Left kidney (tissue), 2 donors: ENCODE measurements around the gene NPHP4. TPM values are rescaled to one million over a fixed set of nuclear protein-coding genes. Genes with fewer than 3 reads are reported as not detected.

Source experiments
- DNase-seq: peaks from one replicate; pipeline ENCODE4 v3.0.0-alpha.2; 2013
- polyA plus RNA-seq: library from polyadenylated mRNA; unstranded; fragments of 120-200 nt; gene quantifications from one replicate; pipeline ENCODE4 v1.2.1, GENCODE V29; 2013; ENCODE audit not compliant: insufficient read length

NPHP4 gene
- polyA plus RNA-seq, 1 donor, result 12.9 TPM

DNA sequence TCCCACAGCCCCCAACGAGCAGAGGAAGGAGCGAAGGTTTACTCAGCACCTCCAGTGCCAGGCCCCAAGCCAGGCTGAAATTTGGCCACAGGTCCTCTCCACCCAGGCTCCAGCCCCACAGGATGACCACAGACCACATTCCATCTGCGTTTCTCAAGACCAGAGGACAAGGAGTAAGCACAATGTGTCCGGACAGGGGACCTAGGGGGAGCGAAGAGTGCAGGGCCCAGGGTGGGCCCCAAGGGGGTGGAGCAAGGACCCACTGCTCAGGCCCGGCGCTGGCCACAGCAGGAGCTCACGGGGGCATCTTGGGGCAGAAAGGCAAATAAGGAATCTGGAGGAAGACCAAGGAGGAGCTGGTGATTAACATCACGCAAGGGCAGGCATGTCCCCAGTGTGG lies 100.5 kb downstream of the NPHP4 start:
- DNase-seq, result no peak

DNA sequence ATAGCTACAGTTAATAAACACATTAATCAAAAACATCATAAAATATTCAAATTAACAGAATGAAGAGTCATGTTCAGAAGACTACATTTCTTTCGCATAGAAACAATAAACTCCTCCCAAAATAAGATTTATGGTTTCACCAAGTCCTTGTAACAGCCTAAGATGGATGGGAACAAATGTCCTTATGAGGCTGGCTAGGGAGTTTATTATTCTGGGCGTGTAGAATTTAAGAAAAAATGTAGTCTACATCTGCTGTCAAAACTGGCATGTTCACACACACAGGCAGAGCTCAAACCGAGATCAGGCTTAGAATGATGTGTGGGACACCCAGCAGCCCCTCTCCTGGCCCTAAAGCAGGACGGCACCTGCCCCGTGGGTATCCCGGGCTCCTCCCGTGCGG lies 101.1 kb downstream of the NPHP4 start:
- no peak for DNase-seq

DNA sequence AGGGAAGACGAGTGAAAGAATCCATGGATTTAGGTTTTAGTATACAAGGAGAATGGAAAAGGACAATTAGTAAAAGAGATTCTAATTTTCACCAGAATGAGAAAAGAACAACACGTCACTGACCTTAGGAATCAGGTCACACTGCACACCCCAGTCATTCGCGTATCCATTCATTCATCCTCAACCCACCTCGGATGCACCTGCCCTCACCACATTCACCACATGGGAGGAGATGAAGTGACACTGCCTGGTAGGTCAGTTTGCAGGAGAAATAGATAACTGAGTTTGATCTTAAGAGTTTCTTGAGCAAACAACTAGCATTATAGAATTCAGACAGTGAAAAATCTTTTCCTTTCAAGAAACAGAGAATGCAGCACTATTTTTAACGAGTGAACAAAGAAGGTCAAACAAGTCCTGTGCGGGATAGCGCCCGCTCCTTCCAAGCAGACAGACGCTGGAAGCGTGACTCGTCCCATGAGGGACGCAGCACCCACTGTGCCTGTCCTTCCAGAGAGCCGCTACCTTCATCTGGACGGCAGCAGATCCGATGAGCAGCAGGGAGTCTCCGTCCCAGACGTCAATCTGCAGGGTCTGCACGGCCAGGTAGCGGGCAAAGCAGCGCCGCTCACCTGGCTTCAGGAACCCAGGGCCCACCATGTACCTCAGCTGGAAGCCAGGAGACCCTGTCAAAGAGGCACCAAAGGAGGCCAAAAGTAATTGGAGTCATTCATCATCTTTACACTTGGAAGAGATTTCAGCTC lies 101.7 kb downstream of the NPHP4 start:
- DNase-seq, result no peak

DNA sequence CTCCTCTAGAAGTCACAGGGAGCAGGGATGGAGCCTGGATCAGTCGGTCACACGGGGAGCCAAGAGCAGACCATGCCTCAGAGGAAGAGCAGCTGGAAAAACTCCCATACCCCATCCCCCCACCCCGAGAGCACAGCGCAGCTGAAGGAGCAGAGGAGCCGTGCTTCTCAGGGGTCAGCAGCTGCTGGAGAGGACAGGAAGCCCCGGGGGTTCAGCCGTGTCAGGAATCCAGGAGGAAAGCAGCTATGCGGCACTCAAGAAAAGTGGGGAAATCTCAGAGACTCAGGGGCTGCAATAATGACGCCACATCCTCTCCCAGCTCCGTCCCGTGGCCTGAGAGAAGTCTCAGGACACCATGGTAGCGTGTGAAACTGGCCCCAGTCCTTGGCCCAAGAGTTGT lies 102.3 kb downstream of the NPHP4 start:
- DNase-seq, result no peak

DNA sequence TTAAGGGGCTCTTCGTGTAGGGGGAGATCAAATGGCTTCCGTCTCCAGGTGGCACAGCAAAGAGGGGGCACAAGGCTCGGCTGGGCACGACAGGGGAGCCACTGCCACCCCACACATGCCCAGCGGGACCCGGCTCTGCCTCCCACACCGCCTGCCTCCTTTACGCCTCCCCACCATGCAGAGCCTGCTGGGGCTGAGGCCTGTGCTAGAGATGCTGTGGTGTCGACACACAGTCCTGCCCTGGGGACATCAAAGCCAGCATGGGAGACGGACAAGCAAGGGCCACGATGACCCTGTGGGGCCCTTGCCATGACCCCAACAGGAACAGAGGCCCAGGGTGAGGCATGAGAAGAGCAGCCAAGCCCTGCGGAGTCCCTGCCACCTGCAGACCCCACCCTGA lies 102.8 kb downstream of the NPHP4 start:
- no peak for DNase-seq

DNA sequence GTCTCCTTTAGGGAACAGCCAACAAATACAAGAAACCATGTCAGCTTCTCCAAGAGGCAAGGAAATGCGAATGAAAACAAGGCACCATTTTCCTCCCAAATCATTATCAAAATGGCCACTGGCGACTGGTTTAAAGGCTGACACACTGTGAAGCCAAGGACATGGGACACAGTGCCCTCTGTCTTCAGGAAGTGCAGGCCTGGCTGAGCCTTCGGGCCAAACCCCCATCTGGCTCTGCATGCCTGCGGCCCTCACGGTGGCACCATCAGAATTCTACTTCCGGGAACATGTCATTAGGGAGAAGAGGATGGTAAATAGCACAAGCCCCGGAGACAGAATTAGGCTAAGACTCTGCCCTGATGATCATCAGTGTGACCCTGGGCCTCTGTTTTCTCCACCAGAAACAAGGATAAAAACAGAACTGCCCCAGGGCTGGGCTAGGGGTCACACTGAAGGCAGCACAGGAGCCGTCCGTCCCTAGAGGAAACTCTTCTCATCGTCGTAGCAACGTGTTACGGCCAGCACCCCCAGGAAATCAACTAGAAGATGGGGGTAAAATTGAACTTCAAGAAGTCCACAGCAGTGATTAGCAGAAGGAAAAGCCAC lies 103.5 kb downstream of the NPHP4 start:
- no peak for DNase-seq

DNA sequence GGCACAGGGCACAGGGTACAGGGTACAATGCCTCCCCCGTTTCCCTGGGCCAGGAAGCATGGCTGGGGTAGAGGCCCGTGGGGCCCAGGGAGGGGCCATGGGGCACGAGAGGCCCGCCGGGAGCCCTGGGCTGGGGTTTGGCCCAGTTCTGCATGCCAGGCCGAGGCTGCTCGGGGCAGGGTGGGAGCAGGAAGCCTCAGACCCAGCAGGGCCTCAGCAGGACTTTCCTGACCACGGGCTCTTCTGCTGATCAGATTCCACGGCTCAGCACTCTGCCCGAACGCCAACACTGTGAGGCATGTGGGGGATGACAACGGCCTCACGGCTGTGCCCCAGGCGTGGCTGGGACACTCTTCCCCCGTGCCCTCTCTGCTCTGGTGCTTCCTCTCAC lies 104.3 kb downstream of the NPHP4 start:
- no peak for DNase-seq

DNA sequence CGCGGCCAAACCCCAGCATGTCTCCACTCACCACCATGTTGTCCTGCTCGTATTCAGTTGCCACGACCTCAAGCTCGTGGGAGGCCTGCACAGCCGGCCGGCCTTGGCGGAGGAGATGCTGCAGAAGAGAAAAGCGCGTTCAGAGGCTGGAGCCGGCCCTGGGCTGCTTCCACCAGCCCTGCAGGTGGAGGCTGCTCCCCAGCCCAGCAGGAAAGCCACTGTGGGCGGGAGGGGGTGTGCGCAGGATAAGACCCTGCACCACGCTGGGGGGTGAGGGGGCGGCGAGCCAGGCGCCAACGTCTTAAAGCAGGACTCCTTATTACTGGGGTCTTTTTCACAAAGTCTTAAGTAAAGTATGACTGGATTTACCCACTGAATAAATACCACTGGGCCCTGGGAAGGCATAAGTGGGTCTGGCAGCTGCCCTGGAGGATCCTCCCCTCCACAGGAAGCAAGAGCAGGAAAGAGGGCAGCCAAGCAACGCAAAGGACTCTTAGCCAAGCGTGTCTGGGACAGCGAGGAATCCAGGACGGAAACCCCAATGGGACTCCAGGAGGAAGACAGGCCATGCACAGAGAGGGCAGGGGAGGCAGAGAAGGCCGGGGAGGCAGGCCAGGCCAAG lies 104.8 kb downstream of the NPHP4 start:
- no peak for DNase-seq

DNA sequence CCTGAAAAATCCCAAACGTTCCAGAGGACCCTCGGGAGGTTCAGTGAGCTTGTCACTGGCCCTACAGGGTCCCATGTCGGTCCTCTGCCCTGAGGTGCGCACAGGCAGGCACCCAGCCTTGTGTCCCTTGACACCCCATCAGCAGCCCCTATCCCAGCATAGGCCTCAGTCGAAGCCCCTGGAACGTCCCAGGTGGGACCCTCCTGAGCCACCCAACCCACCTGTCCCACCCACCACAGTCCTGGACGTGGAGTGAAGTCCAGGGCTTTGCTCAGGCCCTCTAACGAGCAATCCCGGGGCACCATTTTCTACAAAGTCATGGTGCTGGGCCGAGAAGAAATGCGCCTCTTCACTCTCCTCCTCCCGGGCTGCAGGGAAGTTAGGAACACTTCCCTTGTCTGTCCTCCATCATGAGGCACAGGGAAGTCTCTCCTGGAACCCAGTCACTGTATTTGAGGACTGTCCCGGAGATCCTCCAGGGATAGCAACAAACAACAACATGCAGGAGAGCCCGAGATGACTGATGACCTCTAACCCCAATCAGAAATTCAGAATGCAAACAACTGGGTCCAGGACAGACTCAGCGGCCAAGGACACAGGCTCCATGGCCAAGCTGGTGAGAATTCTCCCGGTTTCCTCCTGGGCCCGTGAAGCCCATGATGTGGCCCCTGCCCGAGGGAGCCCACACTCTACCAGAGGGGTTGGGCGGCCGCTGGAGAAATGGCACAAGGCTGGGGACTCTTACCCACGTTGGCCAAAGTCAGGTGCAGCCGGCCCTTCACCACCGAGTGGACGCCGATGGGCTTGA lies 105.5 kb downstream of the NPHP4 start:
- DNase-seq, result no peak

DNA sequence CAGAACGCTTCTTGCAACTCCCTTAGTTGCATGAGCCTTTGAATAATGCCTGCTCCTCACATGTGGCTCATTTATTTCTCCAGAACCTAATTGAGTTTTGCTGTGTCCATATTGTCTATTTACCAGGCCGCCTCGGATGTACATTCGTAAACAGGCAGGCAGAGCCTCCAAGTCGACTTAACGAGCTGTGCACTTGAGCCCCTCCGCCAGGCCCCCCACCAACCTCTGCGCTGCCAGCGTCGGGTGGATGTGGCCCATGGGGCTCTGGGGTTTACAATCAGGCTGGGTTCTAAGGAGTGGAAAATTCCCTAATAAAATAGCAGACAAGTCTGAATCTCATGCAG lies 106.1 kb downstream of the NPHP4 start:
- DNase-seq, result no peak

DNA sequence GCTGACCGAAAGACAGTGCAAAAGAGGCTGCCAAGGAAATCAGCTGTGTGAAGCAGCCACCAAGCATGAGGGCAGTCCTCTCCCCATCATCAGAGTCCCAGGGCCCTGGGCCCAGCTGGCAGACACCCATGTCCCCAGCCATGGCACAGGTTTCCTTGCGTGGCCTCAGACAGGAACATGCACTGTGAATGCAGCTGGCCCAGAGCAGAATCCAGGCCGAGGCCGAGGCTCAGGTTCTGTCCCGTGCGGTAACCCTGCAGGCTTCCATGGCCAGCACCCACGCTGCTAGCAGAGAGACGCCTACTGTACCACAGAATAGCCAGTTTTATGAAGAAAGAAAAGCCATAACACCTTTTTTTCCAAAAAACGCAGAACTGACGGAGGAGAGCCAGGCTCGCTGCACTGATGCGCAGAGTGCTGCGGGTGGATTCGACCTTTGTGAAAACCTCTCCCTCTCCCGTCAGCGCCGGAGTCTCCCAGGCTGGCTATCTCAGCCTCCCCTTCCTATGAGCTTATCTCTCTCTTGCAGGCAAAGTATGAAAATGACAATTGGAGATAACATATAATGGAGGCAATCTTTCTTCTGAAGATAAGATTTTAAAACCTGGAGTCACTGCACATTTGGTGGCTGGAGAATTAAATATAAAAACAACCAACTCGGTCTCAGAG lies 106.6 kb downstream of the NPHP4 start:
- DNase-seq, result no peak

DNA sequence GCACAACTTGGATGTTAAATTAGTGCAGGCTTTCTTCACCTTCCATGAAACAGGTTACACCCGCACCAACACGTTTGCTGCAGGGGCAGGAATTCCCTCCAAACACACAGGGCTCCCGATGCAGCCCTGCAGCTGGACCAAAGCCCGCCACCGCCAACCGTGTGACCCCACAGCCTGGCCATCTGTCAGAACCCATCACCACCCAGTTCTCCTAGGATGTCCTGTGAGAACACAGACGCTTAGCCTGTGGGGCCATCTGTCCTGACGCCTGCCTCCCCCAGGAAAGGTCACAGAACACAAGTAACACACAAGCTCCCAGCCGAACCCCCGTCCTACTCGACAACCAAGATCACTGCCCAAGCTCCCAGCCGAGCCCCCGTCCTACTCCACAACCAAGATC lies 108.1 kb downstream of the NPHP4 start:
- DNase-seq, result no peak

DNA sequence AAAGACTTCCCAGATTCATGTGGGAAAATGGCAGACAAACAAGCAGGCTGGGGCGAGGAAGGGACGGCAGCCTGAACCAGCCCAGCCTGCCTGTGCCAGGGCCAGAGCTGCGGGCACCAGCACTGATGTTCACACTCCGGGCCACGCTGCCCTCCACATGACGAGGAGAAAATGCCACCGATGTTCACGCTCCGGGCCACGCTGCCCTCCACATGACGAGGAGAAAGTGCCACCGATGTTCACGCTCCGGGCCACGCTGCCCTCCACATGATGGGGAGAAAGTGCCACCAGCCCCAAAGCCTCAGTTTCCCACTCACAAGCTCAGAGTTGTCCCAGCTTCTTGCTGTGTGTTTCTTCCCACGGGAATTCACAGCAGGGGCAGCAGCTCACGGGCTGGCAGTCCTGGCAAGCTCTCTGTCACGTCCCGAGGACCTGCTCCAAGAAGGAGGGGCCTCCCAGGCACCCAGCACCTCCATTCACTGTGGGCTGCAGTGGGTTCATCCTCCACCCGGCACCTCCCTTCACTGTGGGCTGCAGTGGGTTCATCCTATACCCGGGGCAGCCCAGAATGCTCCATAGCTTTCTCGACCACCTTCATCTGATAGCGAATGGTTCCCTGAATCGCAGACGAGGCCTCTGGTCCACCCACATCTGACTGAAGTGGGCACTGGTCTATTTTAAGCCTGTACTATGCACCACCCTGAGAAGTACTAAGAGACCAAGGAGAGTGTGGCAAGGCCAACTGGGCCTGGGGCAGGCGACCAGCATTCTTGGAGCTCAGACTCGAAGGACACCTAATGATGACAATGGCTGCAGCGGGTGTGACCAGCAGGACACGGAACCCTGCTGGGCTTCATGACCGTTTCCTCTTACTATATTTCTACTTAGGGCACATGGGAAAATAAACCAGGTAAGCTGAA lies 108.8 kb downstream of the NPHP4 start:
- no peak for DNase-seq

DNA sequence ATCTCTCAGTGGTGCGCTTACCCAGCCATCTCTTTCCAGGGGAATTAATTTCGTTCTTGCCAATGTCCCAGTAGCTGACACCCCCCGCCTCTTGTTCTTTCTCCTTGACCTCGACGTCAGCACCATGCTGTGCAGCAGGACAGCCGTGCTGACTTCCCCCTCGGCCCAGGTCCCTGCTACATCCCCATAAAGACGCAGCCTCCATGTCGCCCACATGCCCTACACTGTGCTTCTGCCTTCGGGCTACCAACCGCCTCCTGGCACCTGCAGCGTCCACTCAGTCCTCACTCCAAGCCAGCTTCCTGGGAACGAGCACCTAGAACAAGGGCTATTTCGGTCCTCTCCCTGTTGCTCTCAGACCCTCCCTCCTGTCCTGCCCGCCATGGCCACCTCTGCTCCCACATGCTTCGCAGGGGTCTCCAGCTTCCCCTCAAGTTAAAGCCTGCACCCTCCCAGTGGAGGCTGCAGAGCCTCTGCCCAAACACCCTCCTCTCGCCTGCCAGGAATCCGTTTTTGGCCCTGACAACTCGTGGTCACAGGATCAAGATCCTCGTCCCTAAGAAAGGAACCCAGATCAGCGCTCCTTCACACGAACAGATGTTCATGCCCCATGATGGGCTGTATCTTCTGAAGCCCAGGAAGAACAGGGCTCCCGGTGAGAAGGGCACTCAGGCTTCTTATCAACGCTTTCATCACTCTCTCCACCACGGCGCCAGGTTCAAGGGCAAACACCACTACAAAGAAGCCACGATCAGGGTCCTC lies 109.7 kb downstream of the NPHP4 start:
- no peak for DNase-seq

DNA sequence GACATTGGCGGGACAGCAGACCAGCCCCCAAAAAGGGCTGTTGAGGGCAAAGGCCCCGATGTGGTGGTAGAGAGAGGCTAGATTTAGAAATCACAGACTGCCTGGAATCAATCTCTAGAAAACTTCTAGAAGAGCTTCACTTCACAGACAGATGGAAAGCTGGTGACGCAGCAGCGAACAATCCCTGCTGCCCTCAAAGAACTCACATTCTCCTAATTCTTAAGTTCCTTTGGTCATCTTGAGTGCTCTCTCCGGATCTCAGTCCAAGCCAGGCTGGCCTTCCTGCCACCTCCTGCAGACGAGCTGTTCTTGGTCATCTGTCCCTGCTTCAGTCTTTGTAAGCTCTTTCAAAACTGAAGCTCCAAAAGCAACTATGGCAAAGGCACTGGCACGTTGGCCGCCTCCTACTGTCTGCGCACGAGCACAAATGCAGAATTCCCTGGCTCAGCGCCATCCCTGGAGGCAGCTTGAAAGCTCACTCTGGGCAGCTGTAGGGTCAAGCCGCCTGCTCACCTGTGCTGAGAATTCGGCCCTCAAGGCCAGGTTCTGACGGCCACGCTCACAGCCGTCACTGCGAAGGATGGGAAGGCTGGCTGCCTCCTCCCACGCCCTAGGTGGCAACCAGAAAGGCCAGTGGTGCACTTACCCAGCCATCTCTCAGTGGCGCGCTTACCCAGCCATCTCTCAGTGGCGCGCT lies 110.6 kb downstream of the NPHP4 start:
- no peak for DNase-seq

DNA sequence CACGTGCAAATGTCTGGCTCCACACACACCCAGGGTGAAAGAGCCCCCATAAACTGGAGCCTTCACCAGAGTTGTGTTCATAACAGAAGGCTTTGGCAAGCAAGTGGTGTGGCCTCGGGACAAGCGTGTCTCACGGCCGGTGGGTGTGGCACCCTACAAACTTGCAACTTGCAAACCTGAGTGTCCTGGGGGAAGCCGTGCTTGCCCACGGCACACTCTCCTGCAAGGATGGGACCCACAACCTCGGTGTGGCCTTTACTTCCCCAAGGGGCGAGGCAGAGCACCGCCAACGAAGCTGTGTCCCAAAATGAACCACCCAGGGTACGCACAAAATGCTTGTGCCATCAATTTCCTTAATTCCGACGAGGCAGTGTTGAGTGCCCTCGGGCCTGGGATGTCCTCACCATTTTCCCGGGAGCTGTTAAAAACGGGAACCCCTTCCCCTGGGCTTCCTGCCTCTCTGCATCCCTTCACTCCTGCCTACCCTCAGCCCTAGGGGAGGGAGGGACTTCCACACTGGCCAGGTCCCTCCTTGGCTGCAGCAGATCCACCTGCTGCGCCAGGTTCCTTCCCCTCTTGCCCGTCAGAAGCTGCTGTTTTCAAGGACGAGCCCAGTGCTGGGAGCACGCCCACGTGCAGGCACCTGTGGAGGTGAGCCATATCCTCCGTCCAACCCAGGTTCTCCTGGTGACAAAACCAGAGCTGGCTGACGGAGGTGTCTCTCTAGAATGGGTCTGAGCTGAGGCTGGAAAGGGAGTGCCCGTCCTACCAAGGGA lies 111.4 kb downstream of the NPHP4 start:
- DNase-seq, result no peak

DNA sequence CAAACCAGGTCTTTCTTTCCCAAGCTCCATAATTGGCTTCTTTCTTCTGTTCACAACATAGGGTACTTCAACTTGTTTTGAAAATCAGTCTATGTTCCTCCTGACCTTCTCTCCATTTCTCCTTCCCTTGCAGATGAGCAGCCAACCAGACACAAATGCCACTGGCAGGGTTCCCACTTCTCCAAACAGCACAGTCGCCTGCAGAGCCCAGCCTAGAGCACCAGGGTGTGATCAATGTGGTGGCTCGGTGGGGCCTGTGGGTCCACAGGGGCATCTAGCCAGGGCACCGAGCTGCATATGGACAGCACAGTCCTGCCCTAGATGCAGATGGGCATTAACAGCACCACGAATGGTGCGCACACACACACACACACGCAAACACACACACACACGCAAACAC lies 112.8 kb downstream of the NPHP4 start:
- no peak for DNase-seq

DNA sequence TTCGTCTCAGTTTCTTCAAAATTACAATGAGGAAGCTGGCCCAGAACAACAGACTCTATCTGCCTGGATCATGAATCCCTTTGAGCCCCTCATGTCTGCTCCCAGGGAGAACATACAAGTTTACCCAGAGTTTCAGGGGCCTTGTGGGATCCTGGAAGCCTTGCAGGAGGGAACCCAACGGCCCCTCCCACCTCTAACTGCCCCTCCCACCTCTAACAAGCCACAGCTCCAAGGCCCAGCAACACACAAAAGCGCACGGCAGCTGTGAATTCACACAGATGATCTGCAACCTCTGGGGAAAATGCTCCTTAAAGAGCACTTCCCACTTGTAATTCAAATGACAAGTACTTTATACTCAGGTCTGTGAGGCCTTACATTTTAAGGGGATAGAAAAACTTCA lies 113.3 kb downstream of the NPHP4 start:
- no peak for DNase-seq
